K562 (cell line): Measurements from ENCODE around the gene CASP7. TPM values are rescaled to one million over a fixed set of nuclear protein-coding genes. Genes with fewer than 3 reads are reported as not detected.

ENCODE experiments used
- ATAC-seq: fragments of 200-7000 bp; cut with Tn5 transposase; 3 replicates; pipeline ENCODE4 v1.9.1; 2020; ENCODE audit warnings: moderate library complexity
- BruUV-seq: library from RNA; stranded (reverse); fragments of 400-500 nt; replicated peaks from 2 replicates; lab custom pipeline; 2021; lab: Mats Ljungman, UMichigan
- CTCF ChIA-PET: fragments of 300-600 bp; formaldehyde crosslinking; extraction: SDS; loops from one replicate; lab custom pipeline; 2021; ENCODE audit warnings: low intra/inter-chr PET ratio; lab: Yijun Ruan, JAX
- POLR2A ChIA-PET: fragments of 300-600, 350-650 bp; sonication (Branson Sonifier 250); formaldehyde crosslinking; extraction: SDS; loops from one replicate; lab custom pipeline; 2021; ENCODE audit warnings: antibody characterized with exemption, inconsistent platforms; lab: Yijun Ruan, JAX
- DNase-seq, 4 experiments: peaks; one replicate each; pipeline versions ENCODE4 v3.0.0 to v3.0.0-alpha.2; 2011 to 2018; ENCODE audit warnings: low spot score in 3 of 4, mixed read lengths in 3 of 4; ENCODE audit errors: extremely low read depth in 1 of 4
- FAIRE-seq: peaks from 2 replicates; lab custom pipeline; 2011; peaks lifted over from hg19 to GRCh38; lab: Jason Lieb, UNC
- H2AFZ ChIP-seq: 2 replicates; pipeline ENCODE4 v1.6.0; 2011; ENCODE audit warnings: low read depth, low read length, control low read depth, inconsistent platforms
- H3K27ac ChIP-seq: fragments of 200-600 bp; 3 replicates; pipeline ENCODE4 v1.8.0; 2011; ENCODE audit warnings: low read depth, mild to moderate bottlenecking, control low read depth, inconsistent platforms, low read length, moderate library complexity, mixed read lengths; ENCODE audit errors: extremely low read depth
- H3K27me3 ChIP-seq, 2 experiments: fragments of 300-600 bp in 1 of 2; 2 replicates in 1 of 2; 3 replicates in 1 of 2; pipeline versions ENCODE4 v1.6.0 to v1.8.0; 2011; ENCODE audit warnings: inconsistent platforms in 2 of 2, low read length in 2 of 2, mild to moderate bottlenecking in 1 of 2, mixed read lengths in 1 of 2, moderate library complexity in 1 of 2; ENCODE audit not compliant: control insufficient read depth in 2 of 2, insufficient read depth in 2 of 2
- H3K36me3 ChIP-seq: fragments of 300-600 bp; 3 replicates; pipeline ENCODE4 v1.8.0; 2011; ENCODE audit warnings: mild to moderate bottlenecking, low read length, inconsistent platforms; ENCODE audit not compliant: control insufficient read depth, insufficient read depth
- H3K4me1 ChIP-seq, 2 experiments: fragments of 200-600 bp in 1 of 2; replicated peaks in 1 of 2; 2 replicates in 1 of 2; 3 replicates in 1 of 2; pipeline versions ENCODE4 v1.5.1 to v1.8.0; 2011; ENCODE audit warnings: inconsistent platforms in 2 of 2, low read length in 2 of 2, mild to moderate bottlenecking in 1 of 2, mixed read lengths in 1 of 2, moderate library complexity in 1 of 2; ENCODE audit not compliant: control insufficient read depth in 2 of 2, insufficient read depth in 2 of 2
- H3K4me2 ChIP-seq: 2 replicates; pipeline ENCODE4 v1.6.1; 2011; ENCODE audit warnings: low read length, control low read depth, inconsistent platforms, mixed read lengths; ENCODE audit not compliant: insufficient read depth
- H3K4me3 ChIP-seq: fragments of 200-600 bp; sonication (generic), shearing (Covaris generic); 2 replicates; pipeline ENCODE4 v1.5.1; 2016; ENCODE audit warnings: control low read depth, inconsistent platforms
- H3K79me2 ChIP-seq: fragments of 200-600 bp; 3 replicates; pipeline ENCODE4 v1.8.0; 2011; ENCODE audit warnings: low read length, inconsistent platforms; ENCODE audit not compliant: control insufficient read depth, insufficient read depth
- H3K9ac ChIP-seq, 2 experiments: 2 replicates each; pipeline versions ENCODE4 v1.6.0 to v1.6.1; 2011; ENCODE audit warnings: low read depth in 2 of 2, low read length in 2 of 2, control low read depth in 1 of 2, inconsistent platforms in 1 of 2, mild to moderate bottlenecking in 1 of 2, mixed read lengths in 1 of 2; ENCODE audit not compliant: insufficient read depth in 1 of 2
- H3K9me1 ChIP-seq: one replicate; pipeline ENCODE4 v1.6.0; 2011; ENCODE audit warnings: inconsistent platforms, mild to moderate bottlenecking, low read length, moderate library complexity; ENCODE audit not compliant: control insufficient read depth, insufficient read depth
- H3K9me3 ChIP-seq: replicated peaks from 2 replicates; pipeline ENCODE4 v1.5.1; 2011; ENCODE audit warnings: low read depth, low read length, inconsistent platforms; ENCODE audit not compliant: control insufficient read depth, insufficient read depth
- H4K20me1 ChIP-seq: replicated peaks from 2 replicates; pipeline ENCODE4 v1.6.1; 2011; ENCODE audit warnings: low read length, inconsistent platforms, mixed read lengths; ENCODE audit not compliant: control insufficient read depth, insufficient read depth
- BRF1 ChIP-seq: IDR thresholded peaks from 3 replicates; pipeline ENCODE4 v1.6.1; 2011; ENCODE audit warnings: borderline replicate concordance, mild to moderate bottlenecking; ENCODE audit not compliant: insufficient read length; ENCODE audit errors: extremely low read depth
- HNRNPH1 ChIP-seq: fragments of 200-400 bp; formaldehyde crosslinking; optimal IDR thresholded peaks from 2 replicates; pipeline ENCODE3; 2017; ENCODE audit warnings: low read depth, mild to moderate bottlenecking, low read length, moderate library complexity
- ZNF316 ChIP-seq: fragments of 450-650 bp; IDR thresholded peaks from 2 replicates; pipeline ENCODE4 v1.6.1; 2016
- ZNF766 ChIP-seq: fragments of 200-800 bp; sonication (Bioruptor generic); conservative IDR thresholded peaks from 2 replicates; pipeline ENCODE4 v1.6.1; 2016; ENCODE audit warnings: missing genetic modification characterization, missing compliant biosample characterization
- WGBS: fragments of 100-300 bp; shearing (Covaris generic); methylation state at CpG from one replicate; pipeline ENCODE4 v1.1.6; 2016; ENCODE audit warnings: low coverage, mixed read lengths; ENCODE audit not compliant: insufficient coverage; ENCODE audit errors: missing lambda C conversion rate; 5-methylcytosine and 5-hydroxymethylcytosine counted together
- in situ Hi-C: fragments of 300-500 bp; cut with MboI; formaldehyde crosslinking; loops from 4 replicates; pipeline ENCODE4 v1.15.0; 2018; ENCODE audit warnings: inconsistent platforms, mixed read lengths
- intact Hi-C: fragments of 100-400 bp; cut with micrococcal nuclease; formaldehyde crosslinking; loops from 2 replicates; pipeline ENCODE4 v1.14.2; 2022
- polyA plus RNA-seq, 8 experiments: library from polyadenylated mRNA; depleted of rRNA in 4 of 8; stranded (reverse) in 5 of 8; unstranded in 3 of 8; fragments of >200 nt; fragmentation: Nextera tagmentation in 2 of 8; fragmentation: Illumina TruSeq in 1 of 8; extraction: Ambion mirVana in 2 of 8; extraction: Trizol in 1 of 8; gene quantifications; 2 replicates each; pipeline versions ENCODE4 v1.2.1 to v1.2.3, GENCODE V29; 2011 to 2014; ENCODE audit warnings: inconsistent platforms in 1 of 8, missing spikeins in 1 of 8
- total RNA-seq, 7 experiments: library from RNA; depleted of rRNA in 6 of 7; stranded (reverse); fragments of >200 nt in 6 of 7; fragmentation: Illumina TruSeq in 2 of 7; extraction: Trizol in 2 of 7; gene quantifications; 2 replicates each; pipeline versions ENCODE4 v1.2.1 to v1.2.3, GENCODE V29; 2011 to 2021; ENCODE audit warnings: low replicate concordance in 1 of 7
- TF ChIP-seq, protein P1 (sequence below): IDR thresholded peaks from 2 replicates; pipeline ENCODE4 v1.6.1; 2016; ENCODE audit warnings: missing genetic modification characterization, missing compliant biosample characterization
- TF ChIP-seq, protein P2 (sequence below): fragments of 450-650 bp; IDR thresholded peaks from 2 replicates; pipeline ENCODE4 v1.6.1; 2016; ENCODE audit warnings: borderline replicate concordance
- TF ChIP-seq, protein P3 (sequence below): fragments of 450-650 bp; formaldehyde crosslinking; IDR thresholded peaks from 2 replicates; pipeline ENCODE4 v1.4.0; 2020; ENCODE audit warnings: mild to moderate bottlenecking, mixed read lengths

The CASP7 gene
- total and polyA plus RNA-seq, 9 of the 15 experiments (the other 6 are each of a cell fraction or from before 2014, with no cell fraction given), result 2.2 to 23.3 (median 9.0) TPM

DNA sequence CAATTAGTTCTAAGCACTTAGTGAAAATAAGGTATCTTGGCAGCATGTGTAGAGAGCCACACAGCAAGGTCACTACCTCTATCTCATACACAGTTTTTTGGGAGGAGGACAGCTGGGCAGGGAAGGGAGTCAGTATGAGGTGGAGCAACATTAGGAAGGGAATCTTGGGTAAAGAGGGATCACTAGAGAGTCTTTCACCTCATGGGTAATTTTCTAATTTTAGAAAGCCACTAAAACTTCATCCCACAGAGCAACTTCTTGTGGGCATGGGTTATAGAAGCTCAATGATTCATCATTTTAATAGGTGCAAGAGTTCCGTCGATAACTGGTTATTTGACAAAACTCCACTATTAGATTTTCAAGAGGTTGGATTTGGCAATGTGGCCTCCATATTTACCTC, 18.4 kb upstream of the CASP7 start (continued):
- TF ChIP-seq, protein P1, sequence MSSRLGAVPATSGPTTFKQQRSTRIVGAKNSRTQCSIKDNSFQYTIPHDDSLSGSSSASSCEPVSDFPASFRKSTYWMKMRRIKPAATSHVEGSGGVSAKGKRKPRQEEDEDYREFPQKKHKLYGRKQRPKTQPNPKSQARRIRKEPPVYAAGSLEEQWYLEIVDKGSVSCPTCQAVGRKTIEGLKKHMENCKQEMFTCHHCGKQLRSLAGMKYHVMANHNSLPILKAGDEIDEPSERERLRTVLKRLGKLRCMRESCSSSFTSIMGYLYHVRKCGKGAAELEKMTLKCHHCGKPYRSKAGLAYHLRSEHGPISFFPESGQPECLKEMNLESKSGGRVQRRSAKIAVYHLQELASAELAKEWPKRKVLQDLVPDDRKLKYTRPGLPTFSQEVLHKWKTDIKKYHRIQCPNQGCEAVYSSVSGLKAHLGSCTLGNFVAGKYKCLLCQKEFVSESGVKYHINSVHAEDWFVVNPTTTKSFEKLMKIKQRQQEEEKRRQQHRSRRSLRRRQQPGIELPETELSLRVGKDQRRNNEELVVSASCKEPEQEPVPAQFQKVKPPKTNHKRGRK (tag), result no peak
- TF ChIP-seq HNRNPH1 (no peak), BRF1 (no peak), ZNF316 (no peak)

DNA sequence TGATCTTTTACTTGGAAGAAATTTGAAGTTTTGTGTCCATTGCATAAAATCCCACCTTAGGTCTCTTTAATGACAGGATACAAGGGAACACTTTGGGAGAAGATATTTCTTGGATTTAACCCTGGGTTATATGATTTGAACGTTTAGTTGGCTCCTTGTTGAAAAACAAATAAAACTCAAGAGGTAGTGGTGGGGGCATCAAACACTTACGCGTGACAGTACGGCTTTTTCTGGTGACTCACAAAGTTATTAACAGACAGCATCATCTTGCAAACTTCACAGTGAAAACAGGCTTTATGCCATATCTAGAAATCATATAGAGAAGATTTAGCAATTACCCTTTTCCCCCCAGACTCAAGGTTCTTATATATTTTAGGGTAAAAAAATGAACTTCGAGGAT, 16.6 kb upstream of the CASP7 start:
- no peaks in the 10 kb centered on the region for H3K79me2 ChIP-seq
- H3K27ac ChIP-seq, result no peak overlapping the region
- ChIA-PET CTCF (no interaction called here), POLR2A (no interaction called here)
- H3K4me2 ChIP-seq, result no peak overlapping the region
- H3K4me3 ChIP-seq, result no peak overlapping the region
- WGBS, result 20% methylated on average over 5 of the region's 5 CpGs
- H3K9me3 ChIP-seq, result no peaks in the 10 kb centered on the region
- no peaks in the 10 kb centered on the region for H3K27me3 ChIP-seq
- no peaks in the 10 kb centered on the region for H3K36me3 ChIP-seq
- no peaks in the 10 kb centered on the region for H4K20me1 ChIP-seq
- in situ Hi-C loops, result no loop called here
- no peak for DNase-seq
- H3K9me1 ChIP-seq, result no peaks in the 10 kb centered on the region
- no peak for TF ChIP-seq ZNF766 (CRISPR knock-in tag)
- TF ChIP-seq, protein P2, sequence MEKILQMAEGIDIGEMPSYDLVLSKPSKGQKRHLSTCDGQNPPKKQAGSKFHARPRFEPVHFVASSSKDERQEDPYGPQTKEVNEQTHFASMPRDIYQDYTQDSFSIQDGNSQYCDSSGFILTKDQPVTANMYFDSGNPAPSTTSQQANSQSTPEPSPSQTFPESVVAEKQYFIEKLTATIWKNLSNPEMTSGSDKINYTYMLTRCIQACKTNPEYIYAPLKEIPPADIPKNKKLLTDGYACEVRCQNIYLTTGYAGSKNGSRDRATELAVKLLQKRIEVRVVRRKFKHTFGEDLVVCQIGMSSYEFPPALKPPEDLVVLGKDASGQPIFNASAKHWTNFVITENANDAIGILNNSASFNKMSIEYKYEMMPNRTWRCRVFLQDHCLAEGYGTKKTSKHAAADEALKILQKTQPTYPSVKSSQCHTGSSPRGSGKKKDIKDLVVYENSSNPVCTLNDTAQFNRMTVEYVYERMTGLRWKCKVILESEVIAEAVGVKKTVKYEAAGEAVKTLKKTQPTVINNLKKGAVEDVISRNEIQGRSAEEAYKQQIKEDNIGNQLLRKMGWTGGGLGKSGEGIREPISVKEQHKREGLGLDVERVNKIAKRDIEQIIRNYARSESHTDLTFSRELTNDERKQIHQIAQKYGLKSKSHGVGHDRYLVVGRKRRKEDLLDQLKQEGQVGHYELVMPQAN, result no peak
- TF ChIP-seq, protein P3, sequence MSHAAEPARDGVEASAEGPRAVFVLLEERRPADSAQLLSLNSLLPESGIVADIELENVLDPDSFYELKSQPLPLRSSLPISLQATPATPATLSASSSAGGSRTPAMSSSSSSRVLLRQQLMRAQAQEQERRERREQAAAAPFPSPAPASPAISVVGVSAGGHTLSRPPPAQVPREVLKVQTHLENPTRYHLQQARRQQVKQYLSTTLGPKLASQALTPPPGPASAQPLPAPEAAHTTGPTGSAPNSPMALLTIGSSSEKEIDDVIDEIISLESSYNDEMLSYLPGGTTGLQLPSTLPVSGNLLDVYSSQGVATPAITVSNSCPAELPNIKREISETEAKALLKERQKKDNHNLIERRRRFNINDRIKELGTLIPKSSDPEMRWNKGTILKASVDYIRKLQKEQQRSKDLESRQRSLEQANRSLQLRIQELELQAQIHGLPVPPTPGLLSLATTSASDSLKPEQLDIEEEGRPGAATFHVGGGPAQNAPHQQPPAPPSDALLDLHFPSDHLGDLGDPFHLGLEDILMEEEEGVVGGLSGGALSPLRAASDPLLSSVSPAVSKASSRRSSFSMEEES (CRISPR knock-in tag), result no peak
- ATAC-seq, result no peak
- FAIRE-seq, result no peak
- no peaks in the 10 kb centered on the region for H3K4me1 ChIP-seq
- no peak overlapping the region for H2AFZ ChIP-seq
- intact Hi-C loops, result no loop called here
- BruUV-seq, result no TSS peak
- no peak overlapping the region for H3K9ac ChIP-seq
